ENCODE results near the gene NTHL1. TPM values are rescaled to one million over a fixed set of nuclear protein-coding genes. Genes with fewer than 3 reads are reported as not detected.

NTHL1 gene
- total and polyA plus RNA-seq, 2 experiments from 2014 or later = 84.6 to 87.9 TPM

- TF ChIP-seq ZNF462 (CRISPR knock-in tag; IDR thresholded peaks at IDR 0.05) = no peak
- no peak for TF ChIP-seq EZH2phosphoT487 (IDR thresholded peaks at IDR 0.05; ENCODE audit: unreplicated experiment)
- TF ChIP-seq POLR2AphosphoS5 (IDR thresholded peaks at IDR 0.05; ENCODE audit: low read depth) = no peak
- no peak for TF ChIP-seq EZH2 (IDR thresholded peaks at IDR 0.05; ENCODE audit: low read depth, unreplicated experiment)
Observed at GRCh38 chr16:2079991-2080390, 32.4 kb upstream of the NTHL1 start (continued).

- no peaks in the 10 kb centered on the region for H3K4me1 ChIP-seq (ENCODE audit: insufficient read depth)
- no peaks in the 10 kb centered on the region for H3K9me2 ChIP-seq (ENCODE audit: insufficient read depth)
- no peaks in the 10 kb centered on the region for H3F3A ChIP-seq (replicated peaks; ENCODE audit: low read depth)
- H3K27ac ChIP-seq (ENCODE audit: low read depth) = no peak overlapping the region
- TF ChIP-seq REST (IDR thresholded peaks at IDR 0.05; ENCODE audit: unreplicated experiment) = no peak
- TF ChIP-seq CREB1 (CRISPR knock-in tag; IDR thresholded peaks at IDR 0.05; ENCODE audit: low read depth) = no peak
- no peak for TF ChIP-seq CTCF (conservative IDR thresholded peaks at IDR 0.05; ENCODE audit: low read depth in 2 of 2)
- no peak for TF ChIP-seq NANOG (IDR thresholded peaks at IDR 0.05; ENCODE audit: borderline replicate concordance)
- no peak for TF ChIP-seq ETS1 (IDR thresholded peaks at IDR 0.05)
- peaks cover 4% of the 10 kb centered on the region for H3K27me3 Mint-ChIP-seq (ENCODE audit: insufficient read depth, low read depth, poor library complexity)
- no peaks in the 10 kb centered on the region for H3K27me3 ChIP-seq (ENCODE audit: insufficient read depth)
- no peak overlapping the region for H3K27ac Mint-ChIP-seq
- ATAC-seq (no peak), DNase-seq (ENCODE audit: low spot score) (no peak)
- no peaks in the 10 kb centered on the region for H3K4me1 Mint-ChIP-seq
- no peak overlapping the region for H2AFZ ChIP-seq
- H3K36me3 Mint-ChIP-seq (ENCODE audit: low read depth) = peaks cover 10% of the 10 kb centered on the region
- H3K36me3 ChIP-seq (ENCODE audit: insufficient read depth) = no peaks in the 10 kb centered on the region
- H3K4me3 Mint-ChIP-seq = no peak overlapping the region
- no peaks in the 10 kb centered on the region for H3K9me3 Mint-ChIP-seq
- H3K79me2 ChIP-seq (replicated peaks; ENCODE audit: insufficient read depth) = no peaks in the 10 kb centered on the region
- H3K4me2 ChIP-seq = no peak overlapping the region
- H3K4me3 ChIP-seq = no peak overlapping the region
- no peaks in the 10 kb centered on the region for H4K20me1 ChIP-seq (replicated peaks; ENCODE audit: insufficient read depth)
Observed at GRCh38 chr16:2079311-2079800, 31.7 kb upstream of the NTHL1 start.

Data from GM23338 (cell line).